ENCODE measurements around the gene ARRDC5.
"Not testable (repeated sequence)": the region's sequence is repeated elsewhere in the genome, so short reads cannot be mapped to it uniquely, and the experiment has no call there.

The ARRDC5 gene

GRCh38 chr19:4909897-4910593 is 7.3 kb upstream of the ARRDC5 start:
- peak; percentile 55 for DNase-seq

GRCh38 chr19:4909156-4909896 is 6.6 kb upstream of the ARRDC5 start, which contains the start of gene UHRF1:
Gene UHRF1, plus strand, starts transcription at chr19:4909501. Its CDS starts 1,385 bp downstream, at chr19:4910886.
- DNase-seq = no peak

DNA sequence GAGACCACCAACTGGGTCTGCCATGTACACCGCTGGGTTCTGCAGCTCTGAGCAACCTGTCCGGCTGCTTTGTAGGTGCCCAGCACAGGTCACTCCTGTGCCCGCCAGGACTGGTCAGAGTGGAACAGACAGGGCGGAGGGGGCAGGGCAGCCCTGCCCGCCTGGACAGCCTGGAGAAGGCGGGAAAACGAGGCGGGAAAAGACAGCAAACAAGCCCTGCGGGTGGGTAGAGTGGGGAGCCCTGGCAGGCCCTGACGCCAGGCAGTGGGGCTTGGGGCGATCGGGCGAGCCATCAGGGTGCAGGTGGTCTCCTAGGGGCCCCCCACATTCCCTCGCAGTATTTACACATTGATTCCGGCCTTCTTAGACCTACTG is 6.1 kb upstream of the ARRDC5 start:
- DNase-seq = no peak

DNA sequence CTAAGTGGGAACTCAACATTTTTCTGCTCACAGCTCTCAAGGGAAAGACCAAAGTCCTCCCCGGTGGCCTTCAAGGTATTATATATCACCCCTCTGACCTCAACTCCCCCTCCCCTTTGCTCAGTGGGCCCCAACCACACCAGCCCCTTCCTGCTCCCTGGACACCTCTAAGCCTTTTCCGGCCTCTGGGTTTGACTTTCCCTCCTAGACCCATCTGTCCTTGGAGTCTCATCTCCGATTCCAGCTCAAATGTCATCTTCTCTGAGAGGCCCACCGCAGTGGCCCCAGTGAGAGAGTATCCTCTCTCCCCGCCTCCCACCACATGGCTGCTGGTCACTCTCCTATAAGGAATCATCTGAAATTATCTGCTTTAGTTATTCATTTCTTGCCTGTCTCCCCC is 5.7 kb upstream of the ARRDC5 start:
- no peak for DNase-seq

DNA sequence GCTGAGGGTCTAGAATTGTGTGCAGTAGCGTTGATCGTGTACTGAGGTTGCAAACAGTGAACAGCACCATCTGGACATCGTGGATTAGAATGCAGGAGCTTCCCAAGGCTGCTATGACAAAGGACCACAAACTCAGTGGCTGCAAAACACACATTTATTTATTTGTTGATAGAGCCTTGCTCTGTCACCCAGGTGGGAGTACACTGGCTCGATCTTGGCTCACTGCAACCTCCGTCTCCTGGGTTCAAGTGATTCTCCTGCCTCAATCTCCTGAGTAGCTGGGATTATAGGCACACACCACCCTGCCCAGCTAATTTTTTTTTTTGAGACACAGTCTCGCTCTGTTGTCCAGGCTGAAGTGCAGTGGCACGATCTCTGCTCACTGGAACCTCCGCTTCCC is 4.3 kb upstream of the ARRDC5 start:
- no peak for DNase-seq

- no peak for DNase-seq
These were observed 1.8 kb upstream of the ARRDC5 start for GRCh38 chr19:4904481-4904880.

GRCh38 chr19:4900879-4901278 is 1.8 kb downstream of the ARRDC5 start:
- DNase-seq = not testable (repeated sequence)

DNA sequence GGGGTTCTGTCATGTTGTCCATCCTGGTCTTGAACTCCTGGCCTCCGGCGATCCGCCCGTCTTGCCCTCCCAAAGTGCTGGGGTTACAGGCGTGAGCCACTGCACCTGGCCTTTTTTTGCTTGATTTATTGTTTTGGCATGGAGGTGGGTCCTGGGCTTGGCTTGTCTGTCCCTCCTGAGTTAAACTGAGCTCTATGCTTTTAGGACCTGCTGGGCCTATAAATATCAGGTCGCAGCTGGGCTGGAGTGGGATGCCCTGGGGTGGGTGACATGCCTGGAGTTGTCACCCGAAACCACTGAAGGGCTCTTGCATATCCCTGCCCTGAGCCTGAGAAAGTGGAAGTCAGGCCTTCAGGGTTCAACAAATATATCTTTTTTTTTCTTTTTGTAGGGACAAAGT is 5.5 kb downstream of the ARRDC5 start:
- DNase-seq = no peak

DNA sequence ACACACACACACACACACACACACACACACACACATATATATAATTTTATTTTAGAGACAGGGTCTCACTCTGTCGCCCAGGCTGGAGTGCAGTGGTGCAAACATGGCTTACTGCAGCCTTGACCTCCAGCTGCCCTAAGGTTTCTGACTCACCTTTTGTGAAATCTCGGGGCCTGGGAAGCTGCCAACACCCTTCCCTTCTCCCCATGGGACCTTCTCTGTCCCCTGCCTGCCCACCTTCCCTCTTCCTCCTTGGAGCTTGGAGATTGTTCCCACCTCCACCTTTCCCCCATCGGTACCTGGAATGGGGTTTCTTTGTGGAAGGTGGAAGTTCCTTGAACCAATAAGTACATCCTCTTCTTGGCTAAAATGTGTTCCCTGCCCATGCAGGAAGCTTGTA is 6.3 kb downstream of the ARRDC5 start:
- no peak for DNase-seq

- DNase-seq = not testable (repeated sequence)
These were observed 9.7 kb downstream of the ARRDC5 start for GRCh38 chr19:4892962-4893361.

DNA sequence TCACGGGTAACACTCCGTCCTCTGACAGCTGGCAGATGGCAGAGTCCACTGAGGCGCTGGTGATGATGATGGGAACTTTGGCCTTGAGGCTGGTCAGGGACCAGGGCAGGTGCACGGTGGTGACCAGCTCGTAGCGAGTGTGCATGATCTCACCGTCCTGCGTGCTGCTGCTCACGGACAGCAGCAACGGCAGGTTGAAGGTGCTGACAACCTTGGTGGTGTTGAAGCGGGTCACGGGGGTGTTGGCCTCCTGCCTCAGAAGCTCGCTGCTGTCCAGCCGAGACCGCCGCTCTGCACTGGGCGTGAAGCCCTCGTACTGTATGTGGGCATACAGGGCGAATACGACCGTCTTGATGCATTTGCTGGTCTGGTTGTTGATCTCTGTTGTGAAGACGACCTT is 11.6 kb downstream of the ARRDC5 start:
- no peak for DNase-seq

- DNase-seq = no peak
These were observed 13.5 kb downstream of the ARRDC5 start for GRCh38 chr19:4889034-4889815.

GRCh38 chr19:4887803-4888202 is 14.9 kb downstream of the ARRDC5 start:
- not testable (repeated sequence) for DNase-seq

GRCh38 chr19:4884993-4885392 is 17.7 kb downstream of the ARRDC5 start:
- not testable (repeated sequence) for DNase-seq

DNA sequence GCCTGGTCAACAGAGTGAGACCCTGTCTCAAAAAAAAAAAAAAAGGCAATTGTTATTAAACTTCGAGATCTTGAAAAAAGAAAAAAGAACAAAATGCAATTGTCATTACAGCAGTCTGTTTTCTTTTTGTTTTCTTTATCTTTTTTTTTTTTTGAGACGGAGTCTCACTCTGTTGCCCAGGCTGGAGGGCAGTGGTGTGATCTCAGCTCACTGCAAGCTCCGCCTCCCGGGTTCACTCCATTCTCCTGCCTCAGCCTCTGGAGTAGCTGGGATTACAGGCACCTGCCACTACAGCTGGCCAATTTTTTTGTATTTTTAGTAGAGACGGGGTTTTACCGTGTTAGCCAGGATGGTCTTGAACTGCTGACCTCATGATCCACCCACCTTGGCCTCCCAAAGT is 19.8 kb downstream of the ARRDC5 start:
- not testable (repeated sequence) for DNase-seq

DNA sequence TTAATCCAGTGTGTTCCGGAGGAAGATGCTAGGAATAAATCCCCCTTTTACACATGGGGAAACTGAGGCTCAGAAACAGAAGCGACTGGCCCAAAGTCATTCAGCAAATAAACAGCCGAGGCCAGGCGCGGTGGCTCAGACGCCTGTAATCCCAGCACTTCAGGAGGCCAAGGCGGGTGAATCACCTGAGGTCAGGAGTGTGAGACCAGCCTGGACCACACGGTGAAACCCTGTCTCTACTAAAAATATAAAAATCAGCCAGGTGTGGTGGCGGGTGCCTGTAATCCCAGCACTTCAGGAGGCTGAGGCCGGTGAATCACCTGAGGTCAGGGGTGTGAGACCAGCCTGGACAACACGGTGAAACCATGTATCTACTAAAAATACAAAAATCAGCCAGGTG is 23.7 kb downstream of the ARRDC5 start:
- no peak for DNase-seq

DNA sequence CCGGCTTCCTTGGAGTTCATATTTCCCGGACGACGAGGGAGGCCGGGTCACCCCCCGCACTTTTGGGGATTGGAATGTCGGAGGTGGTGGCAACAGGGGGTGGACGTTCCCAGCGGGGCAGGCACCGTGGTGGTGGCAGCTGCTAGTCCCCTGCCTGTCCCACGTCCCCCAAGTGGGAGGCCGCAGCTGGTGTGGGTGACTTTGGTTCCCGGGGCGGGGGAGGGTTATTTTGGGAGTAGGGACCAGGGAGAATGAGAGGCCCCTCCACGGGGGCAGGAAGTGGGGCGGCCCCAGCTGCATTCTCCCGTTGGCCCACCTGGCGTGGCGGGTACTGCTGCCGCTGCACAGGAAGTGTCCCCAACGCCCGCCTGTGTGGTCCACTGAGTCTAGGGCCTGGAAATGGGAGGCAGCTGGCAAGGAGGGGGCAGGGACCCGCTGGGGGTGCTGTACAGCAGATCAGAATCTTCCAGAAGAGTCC is 24.2 kb downstream of the ARRDC5 start:
- no peak for DNase-seq

GRCh38 chr19:4877753-4878490 is 24.8 kb downstream of the ARRDC5 start:
- no peak for DNase-seq

DNA sequence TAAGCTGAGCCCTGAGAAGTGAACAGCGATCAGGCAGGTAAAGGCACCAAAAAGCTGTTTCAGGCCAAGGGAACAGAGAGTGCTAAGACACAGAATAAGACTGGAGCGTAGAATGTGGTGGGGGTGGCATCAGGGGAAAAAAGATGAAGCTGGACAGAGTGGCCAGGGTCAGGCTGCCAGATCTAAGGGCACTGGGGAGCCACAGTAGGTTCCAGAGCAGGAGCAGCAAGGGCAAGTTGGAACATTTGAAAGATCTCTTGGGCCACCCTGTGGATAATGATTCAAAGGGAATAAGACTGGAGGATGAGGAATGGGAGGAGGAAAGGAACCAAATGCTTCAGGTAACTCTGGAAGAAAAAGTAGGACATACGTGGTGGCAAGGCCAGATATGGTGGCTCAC is 28.8 kb downstream of the ARRDC5 start:
- no peak for DNase-seq

GRCh38 chr19:4871711-4872110 is 31.0 kb downstream of the ARRDC5 start:
- no peak for DNase-seq

DNA sequence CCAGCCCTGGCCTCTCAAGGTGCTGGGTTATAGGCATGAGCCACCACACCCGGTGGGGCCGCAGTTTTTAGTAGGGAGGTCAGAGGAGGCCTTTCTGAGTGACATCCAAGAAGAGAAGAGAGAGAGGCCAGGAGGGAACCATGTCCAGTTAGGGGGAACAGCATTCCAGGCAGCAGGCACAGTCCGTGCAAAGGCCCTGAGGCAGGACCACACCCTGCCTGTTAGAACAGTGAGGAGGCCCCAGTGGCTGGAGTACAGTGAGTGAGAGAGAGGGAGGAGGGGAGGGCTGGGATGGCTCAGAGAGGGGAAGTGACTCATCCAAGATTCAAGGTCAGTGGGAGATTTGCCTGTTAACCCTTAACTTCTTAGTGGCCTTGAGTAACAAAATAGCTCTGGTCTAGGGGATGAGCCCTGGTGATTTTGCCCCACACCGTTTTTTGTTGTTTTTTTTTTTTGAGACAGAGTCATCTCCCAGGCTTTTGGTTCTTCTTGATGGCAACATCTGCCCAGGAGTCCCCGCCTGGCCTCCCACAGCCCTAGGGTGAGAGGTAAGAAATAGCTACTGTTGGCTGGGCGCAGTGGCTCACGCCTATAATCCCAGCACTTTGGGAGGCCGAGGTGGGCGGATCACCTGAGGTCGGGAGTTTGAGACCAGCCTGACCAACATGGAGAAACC is 32.5 kb downstream of the ARRDC5 start:
- no peak for DNase-seq

GRCh38 chr19:4868286-4868834 is 34.3 kb downstream of the ARRDC5 start:
- DNase-seq = no peak

Measured in NCI-H2029 treated with DMSO at 0.1 percent for 48 hours (cell line).